Prostate gland (tissue), 2 donors: ENCODE measurements around the gene YPEL3. TPM values are rescaled to one million over a fixed set of nuclear protein-coding genes. Genes with fewer than 3 reads are reported as not detected.

Source experiments
- DNase-seq: peaks from one replicate; pipeline ENCODE4 v3.0.0-alpha.2; 2019; ENCODE audit warnings: low spot score
- H3K27ac ChIP-seq, 2 donors: fragments of 200-600 bp; sonication (generic); 2 replicates each; pipeline ENCODE4 v1.5.1; 2017 to 2019
- H3K27me3 ChIP-seq: fragments of 200-600 bp; sonication (generic); replicated peaks from 2 replicates; pipeline ENCODE4 v1.5.1; 2019; ENCODE audit not compliant: insufficient read depth
- H3K36me3 ChIP-seq, 2 donors: fragments of 200-600 bp; sonication (generic); 1 replicate in 1 of 2; 2 replicates in 1 of 2; pipeline versions ENCODE4 v1.5.1 to v1.8.1; 2017 to 2019
- H3K4me1 ChIP-seq: fragments of 200-600 bp; sonication (generic); replicated peaks from 2 replicates; pipeline ENCODE4 v1.5.1; 2019
- H3K4me3 ChIP-seq, 2 donors: fragments of 200-600 bp; sonication (generic); 2 replicates each; pipeline ENCODE4 v1.5.1; 2017 to 2019
- H3K9me3 ChIP-seq: fragments of 200-600 bp; sonication (generic); 2 replicates; pipeline ENCODE4 v1.5.1; 2017
- POLR2A ChIP-seq: fragments of 450-650 bp; IDR thresholded peaks from one replicate; pipeline ENCODE4 v1.6.1; 2016; ENCODE audit warnings: antibody characterized with exemption, mild to moderate bottlenecking
- POLR2AphosphoS5 ChIP-seq: sonication (generic); formaldehyde crosslinking; IDR thresholded peaks from one replicate; pipeline ENCODE4 v1.6.1; 2017; ENCODE audit warnings: antibody characterized with exemption
- WGBS: methylation state at CpG from one replicate; pipeline ENCODE4 v1.1.5; 2018; 5-methylcytosine and 5-hydroxymethylcytosine counted together
- intact Hi-C: fragments of 100-400 bp; cut with DNase I; formaldehyde crosslinking; loops from one replicate; pipeline ENCODE4 v1.14.2; 2022
- total RNA-seq, 2 donors: library from RNA; depleted of rRNA; stranded (reverse); fragments of >200 nt; gene quantifications; one replicate each; pipeline ENCODE4 v1.1.0, GENCODE V29; 2016
- TF ChIP-seq, protein P1 (sequence below), 4 experiments: fragments of 200-600 bp in 2 of 4; fragments of 450-650 bp in 2 of 4; sonication (generic) in 2 of 4; IDR thresholded peaks; 1 replicate in 3 of 4; 2 replicates in 1 of 4; pipeline ENCODE4 v1.5.1; 2016 to 2019; ENCODE audit warnings: antibody characterized with exemption in 4 of 4, mild to moderate bottlenecking in 2 of 4, moderate library complexity in 2 of 4

The YPEL3 gene
- total RNA-seq, 2 donors from 2014 or later: 150 to 164 TPM

DNA sequence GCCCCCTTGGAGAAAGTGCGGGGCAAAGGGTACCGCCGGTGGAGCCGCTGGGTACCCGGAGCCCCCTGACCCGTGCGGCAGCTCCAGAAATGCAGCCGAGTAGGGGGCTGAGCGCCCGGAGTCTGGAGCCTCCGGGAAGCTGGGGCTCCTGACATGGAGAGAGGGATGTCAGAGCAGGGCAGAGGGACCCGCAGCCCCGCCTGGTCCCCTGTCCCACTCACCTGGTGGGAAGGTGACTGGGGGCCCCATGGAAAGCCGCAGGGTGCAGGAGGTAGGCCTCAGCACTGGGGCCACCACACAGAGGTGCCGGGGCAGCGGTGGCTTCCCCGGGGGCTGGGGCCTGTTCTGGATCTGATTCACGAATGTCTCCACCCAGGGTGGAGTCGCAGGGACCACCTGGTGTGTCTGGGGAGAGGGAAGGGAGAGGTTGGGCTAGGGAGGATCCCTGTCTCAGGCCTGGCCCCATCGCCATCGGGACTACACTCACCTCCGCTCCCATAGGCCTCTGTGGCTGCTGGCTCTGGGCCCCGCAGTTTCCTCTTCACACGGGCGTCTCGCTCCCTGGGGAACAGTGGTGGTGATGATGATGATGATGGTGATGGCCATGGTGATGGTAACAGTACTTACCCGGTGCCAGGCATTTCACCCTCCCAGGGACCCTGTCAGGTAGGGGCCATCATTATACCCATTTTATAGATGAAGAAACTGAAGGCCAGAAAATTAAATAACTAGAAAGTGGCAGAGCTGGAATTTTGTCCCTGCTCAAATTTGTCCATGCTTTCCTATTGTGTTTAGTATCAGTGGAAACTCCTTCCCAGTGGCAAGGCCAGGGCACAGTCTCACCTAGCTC, 9.5 kb downstream of the YPEL3 start:
- TF ChIP-seq, protein P1, sequence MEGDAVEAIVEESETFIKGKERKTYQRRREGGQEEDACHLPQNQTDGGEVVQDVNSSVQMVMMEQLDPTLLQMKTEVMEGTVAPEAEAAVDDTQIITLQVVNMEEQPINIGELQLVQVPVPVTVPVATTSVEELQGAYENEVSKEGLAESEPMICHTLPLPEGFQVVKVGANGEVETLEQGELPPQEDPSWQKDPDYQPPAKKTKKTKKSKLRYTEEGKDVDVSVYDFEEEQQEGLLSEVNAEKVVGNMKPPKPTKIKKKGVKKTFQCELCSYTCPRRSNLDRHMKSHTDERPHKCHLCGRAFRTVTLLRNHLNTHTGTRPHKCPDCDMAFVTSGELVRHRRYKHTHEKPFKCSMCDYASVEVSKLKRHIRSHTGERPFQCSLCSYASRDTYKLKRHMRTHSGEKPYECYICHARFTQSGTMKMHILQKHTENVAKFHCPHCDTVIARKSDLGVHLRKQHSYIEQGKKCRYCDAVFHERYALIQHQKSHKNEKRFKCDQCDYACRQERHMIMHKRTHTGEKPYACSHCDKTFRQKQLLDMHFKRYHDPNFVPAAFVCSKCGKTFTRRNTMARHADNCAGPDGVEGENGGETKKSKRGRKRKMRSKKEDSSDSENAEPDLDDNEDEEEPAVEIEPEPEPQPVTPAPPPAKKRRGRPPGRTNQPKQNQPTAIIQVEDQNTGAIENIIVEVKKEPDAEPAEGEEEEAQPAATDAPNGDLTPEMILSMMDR (IDR thresholded peaks at IDR 0.05): no peak
- no peak for TF ChIP-seq POLR2AphosphoS5
- TF ChIP-seq POLR2A: no peak
- DNase-seq: no peak
- 76% methylated on average over 23 of the region's 27 CpGs for WGBS
- no peaks in the 10 kb centered on the region for H3K27me3 ChIP-seq
- peaks cover 0 to 34% of the 10 kb centered on the region in 2 donors for H3K36me3 ChIP-seq
- H3K27ac ChIP-seq: no peak overlapping the region
- intact Hi-C loops: no loop called here
- H3K4me1 ChIP-seq: peaks cover 7% of the 10 kb centered on the region
- H3K9me3 ChIP-seq: no peaks in the 10 kb centered on the region
- H3K4me3 ChIP-seq: no peak overlapping the region

DNA sequence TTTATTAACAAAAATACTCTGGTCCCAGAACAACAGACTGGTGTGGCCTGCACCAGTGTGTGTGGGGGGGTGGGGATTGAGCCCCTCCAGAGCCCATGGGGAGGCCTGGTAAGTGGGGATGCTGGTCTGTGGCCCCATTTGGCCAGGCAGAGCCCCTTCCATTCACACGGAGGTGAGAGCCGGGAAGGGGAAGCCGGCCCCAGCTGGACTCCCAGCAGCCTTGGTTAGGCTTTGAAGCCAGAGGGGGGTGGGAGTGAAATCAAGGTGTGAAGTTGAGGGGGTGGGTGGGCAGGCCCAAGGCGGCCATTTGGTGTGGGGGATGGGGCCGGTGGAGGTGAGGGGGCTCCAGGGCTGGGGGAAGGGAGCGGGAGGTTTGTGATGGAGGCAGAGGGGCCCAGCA, 10.2 kb downstream of the YPEL3 start:
- 72% methylated on average over 6 of the region's 6 CpGs for WGBS

DNA sequence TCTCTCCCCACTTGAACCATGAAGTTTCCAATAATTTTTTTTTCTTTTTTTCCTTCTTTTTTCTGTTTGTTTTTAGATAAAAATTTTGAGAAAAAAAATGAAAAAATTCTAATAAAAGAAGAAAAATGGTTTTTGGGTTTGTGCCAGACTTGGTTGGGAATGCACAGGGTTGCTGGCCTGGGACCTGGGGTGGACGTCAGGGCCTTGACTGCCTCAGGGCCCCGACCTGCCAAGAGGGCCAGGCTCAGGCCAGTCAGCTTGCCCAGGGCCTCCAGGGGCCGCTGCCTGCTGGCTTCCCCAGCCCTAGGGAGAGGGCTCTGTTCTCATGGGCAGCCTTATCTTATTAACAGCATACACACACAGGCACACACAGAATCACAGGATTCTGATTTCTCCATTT, 10.8 kb downstream of the YPEL3 start:
- no peak for TF ChIP-seq POLR2A
- TF ChIP-seq, protein P1 (IDR thresholded peaks at IDR 0.05): no peak
- H3K4me1 ChIP-seq: peaks cover 3% of the 10 kb centered on the region
- intact Hi-C loops: no loop called here
- H3K36me3 ChIP-seq: peaks cover 0 to 34% of the 10 kb centered on the region in 2 donors
- 53% methylated on average over 3 of the region's 3 CpGs for WGBS
- H3K9me3 ChIP-seq: no peaks in the 10 kb centered on the region
- H3K27me3 ChIP-seq: no peaks in the 10 kb centered on the region
- no peak overlapping the region for H3K4me3 ChIP-seq
- no peak overlapping the region for H3K27ac ChIP-seq
- DNase-seq: no peak

More for the DNA sequence above, 10.2 kb downstream of the YPEL3 start:
- Histone ChIP-seq H3K4me1 (peaks cover 7% of the 10 kb centered on the region), H3K9me3 (no peaks in the 10 kb centered on the region), H3K36me3 (peaks cover 0 to 34% of the 10 kb centered on the region in 2 donors), H3K27me3 (no peaks in the 10 kb centered on the region), H3K27ac (no peak overlapping the region), H3K4me3 (no peak overlapping the region)
- DNase-seq: no peak
- intact Hi-C loops: no loop called here
- no peak for TF ChIP-seq POLR2A
- TF ChIP-seq, protein P1 (IDR thresholded peaks at IDR 0.05): no peak
- no peak for TF ChIP-seq POLR2AphosphoS5

DNA sequence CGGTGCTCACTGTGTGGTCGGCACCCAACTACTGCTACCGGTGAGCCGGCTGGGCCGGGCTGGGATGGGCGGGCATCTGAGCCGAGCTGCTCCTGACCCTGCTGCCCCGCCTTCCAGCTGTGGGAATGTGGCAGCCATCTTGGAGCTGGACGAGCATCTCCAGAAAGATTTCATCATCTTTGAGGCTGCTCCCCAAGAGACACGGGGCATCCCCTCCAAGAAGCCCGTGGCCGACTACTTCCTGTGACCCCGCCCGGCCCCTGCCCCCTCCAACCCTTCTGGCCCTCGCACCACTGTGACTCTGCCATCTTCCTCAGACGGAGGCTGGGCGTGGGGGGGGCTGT, 11.2 kb downstream of the YPEL3 start:
- intact Hi-C loops: no loop called here
- 49% methylated on average over 10 of the region's 17 CpGs for whole genome bisulfite sequencing
- TF ChIP-seq, protein P1 (IDR thresholded peaks at IDR 0.05): no peak
- Histone ChIP-seq H3K9me3 (no peaks in the 10 kb centered on the region), H3K27me3 (no peaks in the 10 kb centered on the region), H3K4me1 (no peaks in the 10 kb centered on the region), H3K36me3 (peaks cover 0 to 34% of the 10 kb centered on the region in 2 donors), H3K4me3 (no peak overlapping the region), H3K27ac (no peak overlapping the region)
- DNase-seq: no peak
